ENCODE results near the gene F2RL2.
"Not testable (repeated sequence)": the region's sequence is repeated elsewhere in the genome, so short reads cannot be mapped to it uniquely, and the experiment has no call there.

Gene F2RL2

DNA sequence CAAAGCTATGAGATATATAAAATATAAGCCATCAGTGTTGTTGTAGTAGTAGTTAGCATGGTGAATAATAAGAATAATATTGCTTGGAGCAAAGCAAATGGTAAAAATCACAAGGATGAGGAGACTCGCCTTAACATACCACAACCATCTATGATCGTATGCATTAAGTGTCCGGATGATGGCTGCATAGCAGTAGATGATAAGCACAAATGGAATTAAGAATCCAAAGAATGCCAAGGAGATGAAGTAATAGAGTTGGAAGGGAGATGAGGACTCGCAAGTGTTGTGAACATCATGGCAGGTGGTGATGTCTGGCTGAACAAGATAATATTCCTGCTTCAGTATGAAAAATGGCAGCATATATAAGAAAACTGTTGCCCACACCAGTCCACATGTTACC lies 5.5 kb downstream of the F2RL2 start:
- no peak for DNase-seq

DNA sequence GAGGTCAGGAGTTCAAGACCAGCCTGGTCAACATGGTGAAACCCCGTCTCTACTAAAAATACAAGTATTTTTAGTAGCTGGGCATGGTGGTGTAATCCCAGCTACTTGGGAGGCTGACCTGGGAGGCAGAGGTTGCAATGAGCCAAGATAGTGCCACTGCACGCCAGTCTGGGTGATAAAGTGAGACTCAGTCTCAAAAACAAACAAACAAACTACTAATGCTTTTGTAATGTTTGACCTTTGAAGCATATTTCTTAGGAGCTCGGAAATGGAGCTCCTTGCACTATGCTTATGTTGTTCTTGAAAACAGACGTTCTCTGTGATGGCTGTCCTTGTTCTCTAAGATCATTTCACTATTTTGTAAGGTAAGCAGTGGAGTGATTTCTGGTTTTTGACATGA lies 6.0 kb downstream of the F2RL2 start:
- no peak for DNase-seq

GRCh38 chr5:76616206-76616605 lies 7.0 kb downstream of the F2RL2 start:
- DNase-seq: no peak

DNA sequence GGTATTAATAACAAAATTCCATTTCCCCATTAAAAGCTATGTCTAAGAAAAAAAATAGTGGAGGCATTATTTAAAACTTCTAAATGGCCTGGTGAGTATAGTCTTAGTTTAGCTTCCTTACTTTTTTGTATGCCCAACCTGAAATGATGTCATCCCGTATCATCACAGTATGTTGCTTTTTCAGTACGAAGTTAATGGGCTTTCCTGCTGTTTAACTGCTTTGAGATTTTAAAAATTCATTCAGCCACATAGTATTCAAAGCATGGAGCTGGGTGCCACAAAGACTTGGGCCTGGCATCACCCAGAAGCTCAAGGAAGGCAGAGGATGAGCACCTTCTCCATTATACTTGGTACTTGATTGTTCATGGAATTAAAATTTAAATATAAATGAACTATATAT lies 7.4 kb downstream of the F2RL2 start:
- no peak for DNase-seq

DNA sequence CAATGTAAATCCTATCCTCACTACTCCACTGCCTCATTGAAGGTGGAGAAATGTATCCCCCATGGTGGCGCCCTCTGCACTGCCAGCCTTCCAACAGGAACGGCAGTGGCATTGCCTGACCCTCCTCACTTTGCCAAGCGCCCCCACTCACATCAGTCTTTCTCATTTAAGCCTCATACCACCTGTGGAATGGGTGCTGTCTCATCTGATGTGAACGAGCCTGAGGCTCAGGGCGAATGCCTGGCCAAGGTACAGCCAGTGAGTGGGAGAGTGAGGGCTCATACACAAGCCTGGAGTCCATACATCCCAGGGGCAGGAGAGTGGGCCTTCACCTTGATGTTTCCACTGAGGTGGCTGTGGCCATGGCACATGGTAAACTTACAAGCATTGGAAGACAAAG lies 10.3 kb downstream of the F2RL2 start:
- no peak for DNase-seq

- no peak for DNase-seq
Observed at GRCh38 chr5:76610196-76610595, 13.0 kb downstream of the F2RL2 start.

GRCh38 chr5:76608833-76609232 lies 14.4 kb downstream of the F2RL2 start:
- DNase-seq: no peak

DNA sequence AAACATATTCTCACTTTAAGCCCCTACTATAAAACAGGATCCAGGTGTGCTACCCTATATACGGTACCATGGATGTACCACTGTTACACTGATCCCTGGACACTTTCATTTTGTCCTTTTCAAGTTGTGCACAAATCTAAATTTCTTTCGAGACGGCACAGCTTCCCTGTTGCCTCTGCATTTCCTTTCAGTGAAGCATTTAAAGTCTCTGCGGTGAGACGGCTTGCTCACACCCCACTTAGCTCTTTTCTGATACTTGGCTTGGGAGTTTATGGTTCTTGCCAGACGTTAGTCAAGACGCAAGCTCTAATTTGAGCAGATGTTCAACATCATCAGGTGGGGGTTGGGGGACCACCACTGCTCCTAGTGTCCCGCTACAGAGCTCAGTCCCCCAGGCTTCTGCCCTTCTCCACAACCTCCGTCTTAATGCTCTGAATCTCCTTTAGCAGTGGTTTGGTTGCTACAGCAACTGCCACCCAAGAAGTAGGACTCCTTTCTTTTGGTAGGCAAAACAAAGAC lies 15.8 kb downstream of the F2RL2 start:
- no peak for DNase-seq

- DNase-seq: no peak
Observed at GRCh38 chr5:76606701-76607100, 16.5 kb downstream of the F2RL2 start.

DNA sequence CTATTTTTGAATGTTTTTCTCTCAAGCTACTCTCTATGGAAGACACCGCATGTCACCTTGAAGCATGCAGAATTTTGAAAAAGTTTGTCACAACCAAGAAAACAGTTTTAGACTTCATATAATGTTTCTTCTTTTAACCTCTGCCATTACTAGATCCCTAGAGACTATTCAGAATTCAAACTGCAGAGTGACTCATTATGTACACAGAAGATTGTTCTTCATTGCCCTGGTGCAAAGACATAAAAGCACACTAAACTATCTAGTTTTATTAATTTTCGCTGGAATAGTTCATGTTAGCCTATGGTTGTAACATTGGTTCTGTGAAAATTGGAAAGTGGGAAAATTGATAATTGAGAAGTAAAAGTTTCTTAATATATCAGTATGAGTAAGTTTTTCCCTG lies 18.4 kb downstream of the F2RL2 start:
- DNase-seq: no peak

DNA sequence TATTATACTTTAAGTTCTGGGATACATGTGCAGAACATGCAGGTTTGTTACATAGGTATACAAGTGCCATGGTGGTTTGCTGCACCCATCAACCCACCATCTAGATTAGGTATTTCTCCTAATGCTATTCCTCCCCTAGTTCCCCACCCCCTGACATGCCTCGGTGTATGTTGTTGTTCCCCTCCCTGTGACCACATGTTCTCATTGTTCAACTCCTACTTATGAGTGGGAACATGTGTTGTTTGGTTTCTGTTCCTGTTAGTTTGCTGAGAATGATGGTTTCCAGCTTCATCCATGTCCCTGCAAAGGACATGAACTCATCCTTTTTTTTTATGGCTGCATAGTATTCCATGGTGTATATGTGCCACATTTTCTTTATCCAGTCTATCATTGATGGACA lies 19.2 kb downstream of the F2RL2 start:
- not testable (repeated sequence) for DNase-seq

DNA sequence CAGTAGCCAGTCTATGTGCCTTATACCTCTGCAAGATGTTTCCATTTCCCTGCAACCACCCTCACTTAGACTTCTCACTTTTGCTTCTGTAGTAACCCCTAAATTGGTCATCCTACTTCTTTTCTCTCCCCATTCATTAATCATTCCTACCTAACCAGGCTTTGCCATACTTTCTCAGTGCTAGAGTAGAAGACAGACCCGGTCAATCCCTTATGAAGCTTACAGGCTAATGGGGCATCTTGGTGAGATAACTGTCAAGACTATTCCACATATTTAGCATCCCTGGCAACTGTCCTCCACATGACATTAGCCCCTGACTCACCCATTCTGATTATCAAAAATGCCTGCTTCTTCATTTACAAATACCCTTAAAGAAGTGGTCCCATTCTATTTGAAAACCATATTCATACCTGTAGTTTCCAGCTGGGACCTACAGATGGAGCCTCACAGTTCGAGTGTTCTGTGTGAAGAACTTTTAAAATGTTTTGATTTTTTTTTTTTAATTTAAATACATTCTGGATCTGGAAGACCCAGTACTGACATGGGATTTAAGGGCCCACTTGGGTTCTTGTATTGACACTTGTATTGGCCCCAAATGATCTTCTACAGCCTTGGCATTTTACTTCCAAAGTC lies 21.0 kb downstream of the F2RL2 start:
- DNase-seq: no peak

- DNase-seq: no peak
Observed at GRCh38 chr5:76601470-76601869, 21.7 kb downstream of the F2RL2 start.

- no peak for DNase-seq
Observed at GRCh38 chr5:76600716-76601115, 22.5 kb downstream of the F2RL2 start.

- no peak for DNase-seq
Observed at GRCh38 chr5:76598531-76598930, 24.7 kb downstream of the F2RL2 start.

- DNase-seq: no peak
Observed at GRCh38 chr5:76595755-76596481, 27.3 kb downstream of the F2RL2 start.

- DNase-seq: no peak
Observed at GRCh38 chr5:76594107-76594506, 29.1 kb downstream of the F2RL2 start.

DNA sequence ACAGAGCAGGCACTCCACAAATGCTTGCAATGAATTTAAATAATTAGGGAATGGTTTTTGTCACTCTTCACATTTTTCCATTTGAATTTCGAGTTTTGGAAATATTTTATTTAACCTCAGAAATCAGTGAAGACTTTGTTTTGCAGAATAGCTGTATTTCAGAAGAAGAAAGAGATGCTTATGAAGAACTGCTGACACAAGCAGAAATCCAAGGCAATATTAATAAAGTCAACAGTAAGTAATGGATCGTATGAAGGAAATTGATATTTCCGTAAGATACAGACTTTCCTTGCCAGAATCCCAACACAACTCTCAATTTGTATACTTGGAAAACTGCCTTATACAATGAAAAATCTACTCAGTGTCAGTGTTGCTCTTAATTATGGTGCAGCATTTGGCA lies 30.5 kb downstream of the F2RL2 start:
- DNase-seq: no peak

DNA sequence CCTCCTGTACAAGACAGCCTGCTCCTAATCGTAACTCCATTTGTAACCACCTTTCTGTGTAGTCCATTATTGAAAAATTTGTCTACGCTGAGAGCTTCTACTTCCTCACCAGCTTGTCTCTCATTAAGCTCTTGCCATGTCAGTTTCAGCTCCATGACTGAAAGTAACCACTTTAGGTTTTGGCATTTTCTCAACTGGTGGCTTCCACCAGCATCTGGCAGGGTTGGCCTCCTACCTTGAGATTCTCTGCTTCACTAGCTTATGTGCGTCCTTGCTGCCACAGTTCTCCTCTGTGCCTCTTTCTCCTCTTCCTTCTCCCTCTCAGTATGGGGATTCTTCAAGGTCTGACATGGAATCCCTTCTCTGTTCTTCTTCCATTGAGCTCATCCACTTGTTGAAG lies 31.8 kb downstream of the F2RL2 start:
- no peak for DNase-seq

DNA sequence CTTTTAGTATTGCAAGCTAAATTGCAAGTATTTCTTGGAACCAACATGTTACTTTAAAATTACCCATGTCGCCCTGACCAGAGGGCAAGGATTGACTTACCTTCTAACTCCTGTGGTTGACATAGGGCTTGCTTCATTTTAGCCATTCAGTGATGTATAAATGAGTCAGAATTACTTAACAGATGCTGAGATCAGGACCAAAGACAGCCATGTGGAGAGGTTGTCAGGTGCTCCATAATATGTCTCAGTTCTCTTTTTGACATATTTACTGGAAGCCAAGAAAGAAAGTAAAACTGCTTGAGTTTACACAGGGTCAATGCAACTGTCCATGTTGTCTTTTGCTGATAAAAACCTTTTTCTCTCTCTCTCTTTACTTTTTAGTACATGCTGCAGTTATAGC lies 33.2 kb downstream of the F2RL2 start:
- no peak for DNase-seq

GRCh38 chr5:76586531-76586930 lies 36.7 kb downstream of the F2RL2 start:
- DNase-seq: no peak

- DNase-seq: no peak
Observed at GRCh38 chr5:76585783-76586217, 37.4 kb downstream of the F2RL2 start.

- no peak for DNase-seq
Observed at GRCh38 chr5:76583163-76584047, 39.8 kb downstream of the F2RL2 start.
